HL-60 (cell line): Measurements from ENCODE around the gene KDR.

Experiments
- DNase-seq, 2 experiments: peaks; one replicate each; pipeline ENCODE4 v3.0.0-alpha.2; 2010 to 2020; ENCODE audit warnings: low read depth in 1 of 2, low spot score in 1 of 2
- H3K27ac ChIP-seq: fragments of 250-450 bp; sonication (Bioruptor Pico); replicated peaks from 2 replicates; pipeline ENCODE4 v1.5.1; 2020; ENCODE audit warnings: mild to moderate bottlenecking, moderate library complexity
- H3K27me3 ChIP-seq: fragments of 250-450 bp; sonication (Bioruptor Pico); 2 replicates; pipeline ENCODE4 v1.5.1; 2021; ENCODE audit warnings: mild to moderate bottlenecking, moderate library complexity; ENCODE audit not compliant: insufficient read depth, poor library complexity, severe bottlenecking
- H3K4me3 ChIP-seq: replicated peaks from 2 replicates; pipeline ENCODE4 v1.5.1; 2011; ENCODE audit warnings: mild to moderate bottlenecking, control low read depth, low read length; ENCODE audit not compliant: insufficient read depth
- GABPA ChIP-seq: IDR thresholded peaks from 2 replicates; pipeline ENCODE4 v1.6.1; 2012; ENCODE audit warnings: low read depth
- POLR2AphosphoS5 ChIP-seq: IDR thresholded peaks from 2 replicates; pipeline ENCODE4 v1.6.1; 2012; ENCODE audit warnings: low read depth
- SPI1 ChIP-seq: IDR thresholded peaks from 2 replicates; pipeline ENCODE4 v1.6.1; 2012; ENCODE audit warnings: low read depth, mild to moderate bottlenecking, borderline replicate concordance
- TF ChIP-seq, protein P1 (sequence below): IDR thresholded peaks from one replicate; pipeline ENCODE4 v1.5.1; 2011; ENCODE audit warnings: low read length, control low read depth, inconsistent platforms; ENCODE audit not compliant: insufficient read depth
- TF ChIP-seq, protein P2 (sequence below): IDR thresholded peaks from 2 replicates; pipeline ENCODE4 v1.6.1; 2012; ENCODE audit warnings: low read depth; ENCODE audit not compliant: insufficient replicate concordance

The KDR gene

DNA sequence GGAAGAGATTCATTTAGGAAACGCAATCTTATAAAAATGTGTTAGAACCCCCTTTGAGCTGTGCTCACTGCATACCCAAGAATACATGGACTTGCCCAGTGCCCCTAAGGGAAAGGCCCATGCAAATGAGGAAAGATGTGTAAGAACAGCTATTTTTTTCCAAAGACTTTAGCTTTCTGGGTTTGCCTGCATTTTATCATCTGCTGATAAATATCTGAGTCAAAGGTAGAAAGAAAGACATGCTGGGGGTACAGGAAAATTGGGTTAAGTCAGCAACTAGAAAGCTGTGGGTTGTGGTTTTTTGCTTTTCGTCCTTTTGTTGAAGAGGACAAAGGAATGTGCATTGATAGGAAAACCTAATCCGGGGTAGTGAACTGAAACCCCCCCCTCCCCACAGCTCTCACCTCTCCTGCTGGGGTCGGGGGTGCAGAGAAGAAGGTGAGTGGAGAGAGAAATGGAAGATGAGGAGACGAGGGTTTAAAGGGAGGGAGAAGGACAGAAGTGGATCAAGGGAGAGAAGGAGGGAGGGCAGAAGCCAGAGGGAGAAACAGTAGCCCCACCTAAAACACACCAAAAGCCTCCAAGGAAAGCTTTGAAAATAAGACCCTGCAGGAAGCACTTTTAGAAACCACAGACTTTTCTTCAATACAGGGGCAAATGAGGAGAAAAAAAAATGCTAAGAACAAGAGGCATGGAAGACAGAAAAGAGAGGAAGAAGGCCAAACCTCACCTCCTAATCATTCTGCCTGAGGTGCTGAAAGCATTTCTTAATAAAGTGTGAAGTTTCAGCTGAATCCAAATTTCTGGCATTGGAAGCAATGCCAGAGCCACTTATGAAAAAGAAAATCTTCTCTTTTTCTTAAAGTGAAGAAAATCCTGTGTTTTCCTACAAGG, 49.3 kb downstream of the KDR start:
- Histone ChIP-seq H3K27ac (no peak overlapping the region), H3K27me3 (peaks cover 2% of the 10 kb centered on the region)
- no peak for TF ChIP-seq GABPA
- no peak for TF ChIP-seq SPI1
- TF ChIP-seq, protein P1, sequence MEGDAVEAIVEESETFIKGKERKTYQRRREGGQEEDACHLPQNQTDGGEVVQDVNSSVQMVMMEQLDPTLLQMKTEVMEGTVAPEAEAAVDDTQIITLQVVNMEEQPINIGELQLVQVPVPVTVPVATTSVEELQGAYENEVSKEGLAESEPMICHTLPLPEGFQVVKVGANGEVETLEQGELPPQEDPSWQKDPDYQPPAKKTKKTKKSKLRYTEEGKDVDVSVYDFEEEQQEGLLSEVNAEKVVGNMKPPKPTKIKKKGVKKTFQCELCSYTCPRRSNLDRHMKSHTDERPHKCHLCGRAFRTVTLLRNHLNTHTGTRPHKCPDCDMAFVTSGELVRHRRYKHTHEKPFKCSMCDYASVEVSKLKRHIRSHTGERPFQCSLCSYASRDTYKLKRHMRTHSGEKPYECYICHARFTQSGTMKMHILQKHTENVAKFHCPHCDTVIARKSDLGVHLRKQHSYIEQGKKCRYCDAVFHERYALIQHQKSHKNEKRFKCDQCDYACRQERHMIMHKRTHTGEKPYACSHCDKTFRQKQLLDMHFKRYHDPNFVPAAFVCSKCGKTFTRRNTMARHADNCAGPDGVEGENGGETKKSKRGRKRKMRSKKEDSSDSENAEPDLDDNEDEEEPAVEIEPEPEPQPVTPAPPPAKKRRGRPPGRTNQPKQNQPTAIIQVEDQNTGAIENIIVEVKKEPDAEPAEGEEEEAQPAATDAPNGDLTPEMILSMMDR, result no peak

DNA sequence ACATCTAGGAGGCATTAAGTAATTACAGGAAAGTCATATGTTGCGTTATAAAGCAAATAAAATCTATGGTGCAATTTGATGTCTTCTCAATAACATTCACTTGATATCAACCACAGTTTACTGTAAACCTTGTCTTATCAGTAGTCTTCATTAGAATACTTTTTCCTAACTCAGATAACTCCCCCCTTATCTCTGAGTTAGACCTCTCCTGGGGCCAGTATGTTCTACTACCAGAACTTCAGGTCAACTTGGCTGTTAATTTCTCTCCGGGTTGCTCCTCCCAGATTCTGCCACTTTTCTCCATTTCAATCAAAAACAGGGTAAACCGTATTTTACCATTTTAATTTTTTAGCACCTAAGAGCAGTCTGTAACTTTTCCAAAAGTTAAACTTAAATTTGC, 50.0 kb downstream of the KDR start:
- Histone ChIP-seq H3K27ac (no peak overlapping the region), H3K27me3 (peaks cover 2% of the 10 kb centered on the region), H3K4me3 (no peak overlapping the region)
- no peak for DNase-seq
- TF ChIP-seq GABPA, result no peak
- TF ChIP-seq, protein P2, sequence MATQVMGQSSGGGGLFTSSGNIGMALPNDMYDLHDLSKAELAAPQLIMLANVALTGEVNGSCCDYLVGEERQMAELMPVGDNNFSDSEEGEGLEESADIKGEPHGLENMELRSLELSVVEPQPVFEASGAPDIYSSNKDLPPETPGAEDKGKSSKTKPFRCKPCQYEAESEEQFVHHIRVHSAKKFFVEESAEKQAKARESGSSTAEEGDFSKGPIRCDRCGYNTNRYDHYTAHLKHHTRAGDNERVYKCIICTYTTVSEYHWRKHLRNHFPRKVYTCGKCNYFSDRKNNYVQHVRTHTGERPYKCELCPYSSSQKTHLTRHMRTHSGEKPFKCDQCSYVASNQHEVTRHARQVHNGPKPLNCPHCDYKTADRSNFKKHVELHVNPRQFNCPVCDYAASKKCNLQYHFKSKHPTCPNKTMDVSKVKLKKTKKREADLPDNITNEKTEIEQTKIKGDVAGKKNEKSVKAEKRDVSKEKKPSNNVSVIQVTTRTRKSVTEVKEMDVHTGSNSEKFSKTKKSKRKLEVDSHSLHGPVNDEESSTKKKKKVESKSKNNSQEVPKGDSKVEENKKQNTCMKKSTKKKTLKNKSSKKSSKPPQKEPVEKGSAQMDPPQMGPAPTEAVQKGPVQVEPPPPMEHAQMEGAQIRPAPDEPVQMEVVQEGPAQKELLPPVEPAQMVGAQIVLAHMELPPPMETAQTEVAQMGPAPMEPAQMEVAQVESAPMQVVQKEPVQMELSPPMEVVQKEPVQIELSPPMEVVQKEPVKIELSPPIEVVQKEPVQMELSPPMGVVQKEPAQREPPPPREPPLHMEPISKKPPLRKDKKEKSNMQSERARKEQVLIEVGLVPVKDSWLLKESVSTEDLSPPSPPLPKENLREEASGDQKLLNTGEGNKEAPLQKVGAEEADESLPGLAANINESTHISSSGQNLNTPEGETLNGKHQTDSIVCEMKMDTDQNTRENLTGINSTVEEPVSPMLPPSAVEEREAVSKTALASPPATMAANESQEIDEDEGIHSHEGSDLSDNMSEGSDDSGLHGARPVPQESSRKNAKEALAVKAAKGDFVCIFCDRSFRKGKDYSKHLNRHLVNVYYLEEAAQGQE, result no peak

More for the DNA sequence above, 49.3 kb downstream of the KDR start:
- H3K4me3 ChIP-seq, result no peak overlapping the region
- no peak for DNase-seq

DNA sequence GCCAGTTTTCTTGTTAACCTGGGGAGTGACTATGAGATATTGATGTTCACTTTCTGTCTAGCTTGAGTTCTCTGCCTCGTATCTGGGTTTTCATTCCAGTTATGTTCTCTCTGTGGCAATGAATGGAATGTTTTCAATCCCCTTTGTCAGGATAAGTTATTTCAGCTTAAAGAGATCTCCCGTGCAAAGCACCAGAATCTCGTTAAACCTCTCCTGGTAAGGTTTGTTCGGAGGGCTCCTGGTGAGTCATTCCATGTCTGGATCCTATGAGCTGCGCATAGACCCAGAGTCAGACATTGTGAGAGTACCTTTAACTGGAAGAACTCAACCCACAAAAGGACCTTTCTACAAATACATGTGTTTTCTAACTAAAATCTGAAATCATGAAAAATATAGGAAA, 51.0 kb downstream of the KDR start:
- no peak for DNase-seq
- H3K4me3 ChIP-seq, result no peak overlapping the region

More for the DNA sequence above, 51.0 kb downstream of the KDR start:
- Histone ChIP-seq H3K27me3 (peaks cover 2% of the 10 kb centered on the region), H3K27ac (no peak overlapping the region)
- TF ChIP-seq, protein P1, result no peak
- TF ChIP-seq SPI1 (no peak), GABPA (no peak), POLR2AphosphoS5 (no peak)
- TF ChIP-seq, protein P2, result no peak
